ENCODE results near the gene ZNF80.

The ZNF80 gene

DNA sequence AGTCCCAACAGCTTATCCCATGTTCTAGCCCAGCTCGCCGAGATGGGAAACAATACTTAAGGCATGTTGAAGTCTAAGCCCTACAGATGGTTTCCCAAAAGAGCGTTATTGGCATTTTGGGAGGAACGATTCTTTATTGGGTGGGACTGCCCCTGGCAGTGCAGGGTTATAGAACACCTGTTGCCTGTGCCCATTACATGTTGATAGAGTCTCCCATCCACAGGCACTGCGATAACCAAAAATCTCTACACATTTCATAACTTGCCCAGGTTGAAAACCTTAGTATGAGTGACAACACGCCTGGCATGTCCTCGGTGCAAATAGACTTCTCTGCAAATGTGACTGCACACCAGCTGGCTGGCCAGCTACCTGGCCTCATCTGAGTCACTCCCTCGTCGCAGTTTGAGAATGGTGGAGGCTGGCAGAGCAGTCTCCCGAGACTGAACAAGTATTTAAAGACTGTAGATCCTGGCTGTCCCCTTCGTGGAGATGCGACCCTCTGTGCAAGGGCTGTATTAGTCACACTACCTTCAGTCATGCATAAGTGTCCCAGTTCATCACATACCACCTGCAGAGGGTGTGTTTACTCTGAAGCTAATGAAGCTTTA, 18.7 kb downstream of the ZNF80 start:
- no peaks in the 10 kb centered on the region for H3K36me3 ChIP-seq (ENCODE audit: control insufficient read depth, insufficient read depth, low read length)
- no peak overlapping the region for H3K9ac ChIP-seq (ENCODE audit: low read depth, low read length)
- H3K4me1 ChIP-seq (ENCODE audit: control insufficient read depth, insufficient read depth, low read length): peaks cover 12% of the 10 kb centered on the region
- no peaks in the 10 kb centered on the region for H3K9me3 ChIP-seq (ENCODE audit: control insufficient read depth, insufficient read depth, low read length)
- no peak overlapping the region for H3K4me3 ChIP-seq (ENCODE audit: low read depth, low read length)
- H3K27me3 ChIP-seq (ENCODE audit: control insufficient read depth, insufficient read depth, low read length): peaks cover 5% of the 10 kb centered on the region

DNA sequence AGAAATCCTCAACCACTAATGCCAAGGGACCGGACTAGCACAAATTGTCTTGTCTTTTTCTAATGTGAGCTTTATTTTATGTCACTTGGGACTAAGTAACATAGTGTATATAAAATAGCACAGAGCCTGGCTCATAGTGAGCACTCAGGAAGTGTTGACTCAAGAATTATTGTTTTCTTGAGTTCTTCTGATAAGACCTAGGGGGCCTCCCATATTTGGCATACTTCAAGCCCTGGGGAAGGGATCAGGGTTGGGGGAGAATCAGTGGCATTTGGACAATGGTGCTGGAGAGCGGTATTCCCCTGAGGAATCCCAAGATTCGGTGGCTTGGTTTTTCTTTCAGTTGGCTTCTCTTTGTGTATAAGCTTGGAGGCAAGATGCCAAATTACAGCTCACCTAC, 19.4 kb downstream of the ZNF80 start:
- H3K36me3 ChIP-seq (ENCODE audit: control insufficient read depth, insufficient read depth, low read length): no peaks in the 10 kb centered on the region
- H3K9me3 ChIP-seq (ENCODE audit: control insufficient read depth, insufficient read depth, low read length): no peaks in the 10 kb centered on the region
- peaks cover 18% of the 10 kb centered on the region for H3K4me1 ChIP-seq (ENCODE audit: control insufficient read depth, insufficient read depth, low read length)
- H3K27me3 ChIP-seq (ENCODE audit: control insufficient read depth, insufficient read depth, low read length): peaks cover 5% of the 10 kb centered on the region
- H3K4me3 ChIP-seq (ENCODE audit: low read depth, low read length): no peak overlapping the region
- H3K9ac ChIP-seq (ENCODE audit: low read depth, low read length): no peak overlapping the region

DNA sequence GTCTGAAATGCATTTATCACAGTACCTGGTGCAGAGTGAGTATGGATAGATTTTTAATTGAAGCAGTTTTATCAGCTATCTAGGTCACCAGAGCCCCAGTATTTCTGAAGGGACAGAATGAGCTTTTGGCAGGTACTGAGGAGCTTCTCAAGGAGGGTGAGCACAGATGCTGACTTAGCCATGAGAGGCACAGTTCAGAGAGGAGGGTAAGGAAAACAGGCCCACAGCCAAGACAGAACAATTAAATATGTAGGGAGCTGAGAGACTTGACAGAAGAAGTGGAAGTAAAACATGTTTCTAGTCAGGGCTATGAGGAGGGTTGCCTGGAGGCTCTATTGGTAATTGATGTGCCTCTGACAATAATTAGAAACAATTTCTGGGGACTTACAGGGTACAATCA, 20.1 kb downstream of the ZNF80 start:
- Histone ChIP-seq H3K9me3 (ENCODE audit: control insufficient read depth, insufficient read depth, low read length) (no peaks in the 10 kb centered on the region), H3K36me3 (ENCODE audit: control insufficient read depth, insufficient read depth, low read length) (no peaks in the 10 kb centered on the region), H3K9ac (ENCODE audit: low read depth, low read length) (no peak overlapping the region), H3K4me3 (ENCODE audit: low read depth, low read length) (no peak overlapping the region), H3K4me1 (ENCODE audit: control insufficient read depth, insufficient read depth, low read length) (peaks cover 23% of the 10 kb centered on the region), H3K27me3 (ENCODE audit: control insufficient read depth, insufficient read depth, low read length) (peaks cover 5% of the 10 kb centered on the region)

DNA sequence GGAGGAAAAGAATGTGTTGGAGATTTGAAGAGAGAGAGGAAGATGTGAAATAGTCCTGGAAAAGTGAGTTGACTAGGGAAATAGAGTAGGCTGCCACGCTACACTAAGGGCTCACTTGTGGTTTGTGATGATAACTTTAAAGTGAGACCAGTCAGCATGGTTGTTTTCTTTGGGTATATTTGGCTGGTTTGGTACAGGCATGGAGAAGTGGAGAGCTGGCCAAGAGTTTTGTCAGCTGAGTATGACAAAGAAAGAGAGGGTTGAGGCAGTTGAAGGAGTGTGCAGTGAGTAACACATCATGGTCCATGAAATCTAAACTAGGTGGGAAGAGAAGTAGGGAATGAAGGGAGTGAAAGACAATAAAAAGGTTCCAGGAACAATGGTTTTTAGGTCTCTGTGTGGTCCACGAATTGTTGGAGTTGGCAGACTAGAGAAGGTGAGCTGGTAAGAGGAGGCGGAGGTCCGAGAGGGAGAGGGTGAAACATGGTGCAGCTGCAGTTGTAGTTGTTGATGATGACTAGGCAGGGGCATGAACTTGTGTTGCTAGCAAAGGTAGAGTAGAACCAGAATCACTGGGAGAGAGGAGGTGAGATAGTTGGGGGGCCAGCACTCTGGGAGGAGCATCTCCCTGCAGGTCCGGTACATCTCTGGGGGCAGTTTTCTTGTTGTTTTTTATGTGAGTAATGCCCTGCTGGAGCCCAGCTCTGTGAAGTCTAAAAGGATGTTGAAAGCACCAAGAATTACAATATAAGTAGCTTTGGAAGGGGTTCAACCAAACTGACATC, 21.0 kb downstream of the ZNF80 start:
- Histone ChIP-seq H3K36me3 (ENCODE audit: control insufficient read depth, insufficient read depth, low read length) (no peaks in the 10 kb centered on the region), H3K9ac (ENCODE audit: low read depth, low read length) (no peak overlapping the region), H3K9me3 (ENCODE audit: control insufficient read depth, insufficient read depth, low read length) (no peaks in the 10 kb centered on the region), H3K4me1 (ENCODE audit: control insufficient read depth, insufficient read depth, low read length) (peaks cover 23% of the 10 kb centered on the region), H3K4me3 (ENCODE audit: low read depth, low read length) (no peak overlapping the region), H3K27me3 (ENCODE audit: control insufficient read depth, insufficient read depth, low read length) (peaks cover 5% of the 10 kb centered on the region)

DNA sequence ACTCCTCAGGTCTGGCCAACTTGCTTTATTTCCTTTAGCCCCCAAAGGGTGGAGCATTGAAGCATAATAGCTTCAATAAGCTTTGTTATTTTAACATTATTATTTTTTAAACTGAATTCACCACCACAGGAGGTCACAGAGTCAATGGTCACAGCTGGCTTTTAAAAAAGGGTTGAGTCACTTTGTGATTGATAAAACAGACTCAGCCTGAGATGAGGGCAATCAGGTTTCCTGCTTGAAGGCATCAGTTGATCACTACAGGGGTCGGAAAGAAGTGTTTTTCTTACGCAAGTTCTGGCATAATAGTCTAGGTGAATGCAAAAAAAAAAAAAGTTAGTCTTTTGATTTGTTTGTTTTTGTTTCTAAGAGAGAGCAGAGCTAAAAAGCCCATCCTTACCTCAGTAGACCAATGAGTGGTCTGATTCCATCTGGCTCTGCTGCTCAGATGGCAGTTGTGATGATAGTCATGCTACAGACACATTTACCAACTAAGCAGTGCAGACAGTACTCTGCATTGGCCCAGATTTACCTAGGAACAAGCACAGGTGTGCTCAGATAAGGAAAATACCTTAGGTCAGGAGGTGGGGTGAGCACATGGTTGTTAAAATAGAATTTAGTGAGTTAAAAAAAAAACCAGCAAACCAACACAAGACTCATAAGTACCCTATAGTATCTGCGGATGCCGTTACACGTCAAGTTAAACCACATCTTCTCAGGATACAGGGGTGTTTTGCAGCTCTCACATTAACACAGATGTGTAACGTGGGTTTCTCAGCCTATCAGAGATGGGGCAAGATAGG, 22.6 kb downstream of the ZNF80 start:
- H3K4me1 ChIP-seq (ENCODE audit: control insufficient read depth, insufficient read depth, low read length): peaks cover 23% of the 10 kb centered on the region
- H3K9ac ChIP-seq (ENCODE audit: low read depth, low read length): no peak overlapping the region
- peak overlapping the region; percentile 26 for H3K4me3 ChIP-seq (ENCODE audit: low read depth, low read length)
- no peaks in the 10 kb centered on the region for H3K9me3 ChIP-seq (ENCODE audit: control insufficient read depth, insufficient read depth, low read length)
- H3K36me3 ChIP-seq (ENCODE audit: control insufficient read depth, insufficient read depth, low read length): no peaks in the 10 kb centered on the region
- peaks cover 5% of the 10 kb centered on the region for H3K27me3 ChIP-seq (ENCODE audit: control insufficient read depth, insufficient read depth, low read length)

DNA sequence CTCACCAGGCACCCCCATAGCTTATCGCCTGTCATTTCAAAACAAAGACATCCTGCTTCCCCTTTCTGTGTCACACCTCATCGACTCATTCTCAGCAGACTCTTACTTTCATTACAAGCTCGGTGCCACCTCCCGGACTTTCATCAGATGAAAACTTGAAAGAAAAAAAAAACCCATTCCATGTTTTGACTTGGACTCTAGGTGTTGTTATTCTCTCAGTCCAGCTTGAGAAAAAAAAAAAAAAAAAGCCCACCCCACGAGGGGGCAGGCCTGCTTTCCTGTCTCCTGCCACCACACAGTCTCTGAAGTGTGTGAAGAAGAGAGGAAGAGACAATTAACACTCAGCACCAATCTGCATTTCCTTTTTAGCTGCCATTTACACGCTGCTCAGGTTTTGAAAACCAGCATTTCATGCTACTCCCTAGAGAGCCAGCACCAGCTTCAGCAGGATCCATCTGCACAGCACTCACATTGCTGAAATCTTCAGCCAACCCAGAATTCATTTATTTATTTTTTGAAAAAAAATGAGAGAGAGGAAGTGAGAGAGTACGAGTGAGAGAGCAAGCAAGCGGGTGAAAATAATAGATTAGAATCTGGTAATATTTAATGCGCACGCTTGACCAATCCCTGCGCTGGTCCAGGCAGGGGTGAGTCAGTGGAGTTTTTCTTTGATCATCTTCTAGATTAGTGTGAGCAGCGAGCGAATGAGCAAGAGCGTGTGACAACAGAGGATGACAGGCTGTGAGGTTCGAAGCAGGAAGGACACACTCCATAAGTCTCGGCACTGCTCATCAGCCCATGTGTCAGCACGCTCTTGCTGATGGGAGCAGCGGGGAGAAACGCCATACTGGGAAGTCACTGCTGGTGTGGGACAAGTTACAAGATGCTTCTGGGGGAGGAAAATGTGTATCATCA, 23.5 kb downstream of the ZNF80 start:
- no peak overlapping the region for H3K9ac ChIP-seq (ENCODE audit: low read depth, low read length)
- H3K27me3 ChIP-seq (ENCODE audit: control insufficient read depth, insufficient read depth, low read length): peaks cover 4% of the 10 kb centered on the region
- no peaks in the 10 kb centered on the region for H3K9me3 ChIP-seq (ENCODE audit: control insufficient read depth, insufficient read depth, low read length)
- H3K4me3 ChIP-seq (ENCODE audit: low read depth, low read length): peak overlapping the region; percentile 26
- peaks cover 23% of the 10 kb centered on the region for H3K4me1 ChIP-seq (ENCODE audit: control insufficient read depth, insufficient read depth, low read length)
- H3K36me3 ChIP-seq (ENCODE audit: control insufficient read depth, insufficient read depth, low read length): no peaks in the 10 kb centered on the region

DNA sequence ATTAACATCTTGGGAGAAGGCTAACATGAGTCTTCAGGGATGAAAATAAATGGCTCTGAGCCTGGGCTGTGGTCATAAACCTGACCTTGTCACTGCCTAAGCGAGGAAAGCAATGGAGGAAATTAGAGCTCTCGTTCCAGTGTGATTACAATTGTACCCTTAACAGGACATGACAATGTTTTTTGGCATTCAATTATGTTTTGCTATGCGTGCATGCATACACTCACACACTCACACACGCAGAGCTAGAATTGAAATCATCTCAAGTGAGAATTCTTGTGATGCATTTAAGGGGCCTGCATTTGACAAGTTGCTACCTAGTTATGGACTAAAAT, 24.1 kb downstream of the ZNF80 start:
- Histone ChIP-seq H3K36me3 (ENCODE audit: control insufficient read depth, insufficient read depth, low read length) (no peaks in the 10 kb centered on the region), H3K4me1 (ENCODE audit: control insufficient read depth, insufficient read depth, low read length) (peaks cover 23% of the 10 kb centered on the region), H3K27me3 (ENCODE audit: control insufficient read depth, insufficient read depth, low read length) (no peaks in the 10 kb centered on the region), H3K4me3 (ENCODE audit: low read depth, low read length) (no peak overlapping the region), H3K9ac (ENCODE audit: low read depth, low read length) (no peak overlapping the region), H3K9me3 (ENCODE audit: control insufficient read depth, insufficient read depth, low read length) (no peaks in the 10 kb centered on the region)

DNA sequence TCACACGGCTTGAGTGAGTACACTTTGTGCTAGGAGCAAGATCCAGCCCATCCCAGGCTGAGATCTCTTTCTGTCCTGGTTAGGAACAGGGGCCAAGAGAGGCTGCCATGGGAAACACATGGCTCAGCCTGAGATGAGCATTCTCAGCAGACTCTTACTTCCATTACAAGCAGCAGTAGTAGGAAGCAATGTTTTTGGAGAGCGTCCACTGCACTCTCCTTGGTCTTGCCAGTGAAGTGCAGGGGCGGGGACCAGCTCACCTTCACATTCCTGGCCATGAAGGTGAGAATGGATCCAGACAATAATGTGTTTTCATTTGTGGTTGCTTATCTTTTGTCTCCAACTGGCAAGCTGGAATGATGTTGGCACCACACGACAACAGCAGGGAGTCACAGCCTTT, 24.7 kb downstream of the ZNF80 start:
- Histone ChIP-seq H3K4me1 (ENCODE audit: control insufficient read depth, insufficient read depth, low read length) (peaks cover 23% of the 10 kb centered on the region), H3K9ac (ENCODE audit: low read depth, low read length) (no peak overlapping the region), H3K36me3 (ENCODE audit: control insufficient read depth, insufficient read depth, low read length) (no peaks in the 10 kb centered on the region), H3K4me3 (ENCODE audit: low read depth, low read length) (no peak overlapping the region), H3K27me3 (ENCODE audit: control insufficient read depth, insufficient read depth, low read length) (no peaks in the 10 kb centered on the region), H3K9me3 (ENCODE audit: control insufficient read depth, insufficient read depth, low read length) (no peaks in the 10 kb centered on the region)

DNA sequence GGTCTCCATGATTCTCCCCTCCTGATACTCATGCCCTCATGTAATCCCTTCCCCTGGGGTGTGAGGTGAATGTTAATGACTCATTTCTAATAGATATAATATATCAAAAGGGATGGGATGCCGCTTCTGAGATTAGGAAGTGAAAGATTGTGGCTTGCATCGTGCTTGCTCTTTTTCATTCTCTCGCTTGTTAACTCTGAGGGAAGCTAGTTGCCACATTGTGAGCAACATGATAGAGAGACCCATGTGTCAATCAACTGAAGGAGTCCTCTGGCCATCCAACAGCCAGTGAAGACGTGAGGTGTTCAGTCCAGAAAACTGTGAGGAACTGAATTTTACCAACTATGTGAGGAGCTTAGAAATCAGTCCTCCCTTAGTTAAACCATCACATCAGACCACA, 29.6 kb downstream of the ZNF80 start:
- Histone ChIP-seq H3K36me3 (ENCODE audit: control insufficient read depth, insufficient read depth, low read length) (no peaks in the 10 kb centered on the region), H3K27me3 (ENCODE audit: control insufficient read depth, insufficient read depth, low read length) (no peaks in the 10 kb centered on the region), H3K9me3 (ENCODE audit: control insufficient read depth, insufficient read depth, low read length) (no peaks in the 10 kb centered on the region), H3K9ac (ENCODE audit: low read depth, low read length) (no peak overlapping the region), H3K4me1 (ENCODE audit: control insufficient read depth, insufficient read depth, low read length) (peaks cover 2% of the 10 kb centered on the region), H3K4me3 (ENCODE audit: low read depth, low read length) (no peak overlapping the region)

DNA sequence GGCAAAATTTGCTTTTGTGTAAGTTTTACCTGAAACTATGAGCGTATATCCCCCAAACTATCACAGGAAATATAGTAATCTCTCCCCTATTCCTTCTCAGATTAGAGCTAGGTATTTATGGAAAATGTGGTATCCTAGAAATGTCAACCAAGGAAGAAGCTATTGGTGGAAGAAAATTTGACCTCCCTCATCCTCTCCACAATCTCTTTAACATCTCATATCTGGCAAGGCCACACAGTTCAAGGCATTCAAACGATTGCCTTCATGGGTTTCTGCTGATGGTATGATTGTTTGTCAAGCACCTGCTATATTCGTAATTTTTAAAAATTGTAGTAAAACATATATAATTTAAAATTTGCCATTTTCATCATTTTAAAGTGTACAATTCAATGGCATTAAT, 31.0 kb downstream of the ZNF80 start:
- no peak overlapping the region for H3K9ac ChIP-seq (ENCODE audit: low read depth, low read length)
- no peaks in the 10 kb centered on the region for H3K4me1 ChIP-seq (ENCODE audit: control insufficient read depth, insufficient read depth, low read length)
- H3K27me3 ChIP-seq (ENCODE audit: control insufficient read depth, insufficient read depth, low read length): no peaks in the 10 kb centered on the region
- no peaks in the 10 kb centered on the region for H3K9me3 ChIP-seq (ENCODE audit: control insufficient read depth, insufficient read depth, low read length)
- H3K4me3 ChIP-seq (ENCODE audit: low read depth, low read length): no peak overlapping the region
- no peaks in the 10 kb centered on the region for H3K36me3 ChIP-seq (ENCODE audit: control insufficient read depth, insufficient read depth, low read length)

DNA sequence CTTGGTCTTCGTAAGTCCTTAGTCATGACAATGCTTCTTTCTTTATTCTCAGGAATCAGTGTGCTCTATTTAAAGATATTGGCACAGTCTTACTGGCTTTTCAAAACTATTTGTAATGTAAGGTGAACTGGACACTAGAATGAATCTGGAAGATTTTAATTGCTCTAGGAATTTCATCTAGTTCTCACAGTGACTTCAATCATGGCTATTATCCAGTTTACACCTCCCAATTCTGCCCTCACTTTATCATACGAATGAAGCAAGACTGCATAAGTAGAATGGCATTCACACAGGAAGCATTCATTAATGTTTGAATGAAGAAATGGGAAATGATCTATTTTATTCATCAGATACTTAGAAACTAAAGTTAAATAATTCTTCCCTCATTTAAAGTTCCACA, 31.8 kb downstream of the ZNF80 start:
- H3K27me3 ChIP-seq (ENCODE audit: control insufficient read depth, insufficient read depth, low read length): no peaks in the 10 kb centered on the region

More for the DNA sequence above, 31.8 kb downstream of the ZNF80 start:
- no peaks in the 10 kb centered on the region for H3K4me1 ChIP-seq (ENCODE audit: control insufficient read depth, insufficient read depth, low read length)
- no peak overlapping the region for H3K4me3 ChIP-seq (ENCODE audit: low read depth, low read length)
- H3K9me3 ChIP-seq (ENCODE audit: control insufficient read depth, insufficient read depth, low read length): no peaks in the 10 kb centered on the region
- no peaks in the 10 kb centered on the region for H3K36me3 ChIP-seq (ENCODE audit: control insufficient read depth, insufficient read depth, low read length)
- H3K9ac ChIP-seq (ENCODE audit: low read depth, low read length): no peak overlapping the region

Measured in iPS-15b (cell line).